Endodermal cell (in vitro differentiated cells): ENCODE measurements around the gene GALNT17. TPM values are rescaled to one million over a fixed set of nuclear protein-coding genes. Genes with fewer than 3 reads are reported as not detected.
"Not testable (repeated sequence)": the region's sequence is repeated elsewhere in the genome, so short reads cannot be mapped to it uniquely, and the experiment has no call there.

Experiments used
- DNase-seq: peaks from one replicate; pipeline ENCODE4 v3.0.0-alpha.2; 2017
- H3K27ac ChIP-seq: 2 replicates; pipeline ENCODE4 v1.5.1; 2013; ENCODE audit warnings: mild to moderate bottlenecking, low read depth, low read length, moderate library complexity
- H3K27me3 ChIP-seq: 2 replicates; pipeline ENCODE4 v1.6.1; 2013; ENCODE audit warnings: mild to moderate bottlenecking, low read length, moderate library complexity; ENCODE audit not compliant: insufficient read depth, control insufficient read depth, poor library complexity, severe bottlenecking
- H3K36me3 ChIP-seq: 2 replicates; pipeline ENCODE4 v1.7.0; 2013; ENCODE audit warnings: mild to moderate bottlenecking, low read length, moderate library complexity; ENCODE audit not compliant: control insufficient read depth, insufficient read depth
- H3K4me1 ChIP-seq: one replicate; pipeline ENCODE4 v1.7.0; 2013; ENCODE audit warnings: low read length; ENCODE audit not compliant: control insufficient read depth, insufficient read depth
- H3K4me3 ChIP-seq: 2 replicates; pipeline ENCODE4 v1.5.1; 2013; ENCODE audit warnings: mild to moderate bottlenecking, low read length, moderate library complexity
- H3K9ac ChIP-seq: 2 replicates; pipeline ENCODE4 v1.6.1; 2013; ENCODE audit warnings: mild to moderate bottlenecking, low read length, moderate library complexity; ENCODE audit not compliant: poor library complexity, severe bottlenecking; ENCODE audit errors: extremely low read depth
- H3K9me3 ChIP-seq: 2 replicates; pipeline ENCODE4 v1.6.1; 2013; ENCODE audit warnings: mild to moderate bottlenecking, low read length, moderate library complexity; ENCODE audit not compliant: control insufficient read depth
- H3K27ac Mint-ChIP-seq: 2 replicates; pipeline ENCODE4 v1.8.0; 2020; ENCODE audit warnings: mixed read lengths
- H3K27me3 Mint-ChIP-seq: 2 replicates; pipeline ENCODE4 v1.8.0; 2021; ENCODE audit warnings: mild to moderate bottlenecking, mixed read lengths; ENCODE audit not compliant: insufficient read depth
- H3K36me3 Mint-ChIP-seq: 2 replicates; pipeline ENCODE4 v1.8.0; 2020; ENCODE audit warnings: low read depth, mixed read lengths
- H3K4me1 Mint-ChIP-seq: 2 replicates; pipeline ENCODE4 v1.8.0; 2020; ENCODE audit warnings: mixed read lengths
- H3K4me3 Mint-ChIP-seq: 2 replicates; pipeline ENCODE4 v1.8.0; 2020; ENCODE audit warnings: mild to moderate bottlenecking, moderate library complexity, mixed read lengths
- H3K9me3 Mint-ChIP-seq: 2 replicates; pipeline ENCODE4 v1.8.0; 2020; ENCODE audit warnings: mild to moderate bottlenecking, mixed read lengths
- WGBS, 2 experiments: methylation state at CpG; one replicate each; pipeline versions ENCODE4 v1.1.5 to v1.1.7; 2013; ENCODE audit warnings: missing lambda C conversion rate in 2 of 2, mixed read lengths in 1 of 2; ENCODE audit not compliant: insufficient coverage in 1 of 2, insufficient read length in 1 of 2; 5-methylcytosine and 5-hydroxymethylcytosine counted together
- total RNA-seq, 2 donors: library from RNA; stranded (reverse); fragmentation: NEBNext Ultra II Directional in 1 of 2; extraction: Animal tissue kit (Norgen Biotek cat#: 25700) in 1 of 2; gene quantifications; 2 replicates in 1 of 2; 3 replicates in 1 of 2; pipeline ENCODE4 v1.2.1, GENCODE V29; 2021
- TF ChIP-seq, protein P1 (sequence below): fragments of 200-600 bp; sonication (generic); conservative IDR thresholded peaks from 2 replicates; pipeline ENCODE4 v1.5.0; 2021; ENCODE audit warnings: antibody characterized with exemption, mild to moderate bottlenecking

GALNT17 gene
- total RNA-seq, 2 donors from 2014 or later, result 60.4 to 61.3 TPM

GRCh38 chr7:71584256-71584655 is 452.3 kb downstream of the GALNT17 start:
- H3K9me3 Mint-ChIP-seq, result peaks cover 26% of the 10 kb centered on the region
- Histone ChIP-seq H3K27me3 (no peaks in the 10 kb centered on the region), H3K9ac (no peak overlapping the region), H3K4me3 (no peak overlapping the region), H3K36me3 (peaks cover 48% of the 10 kb centered on the region), H3K27ac (no peak overlapping the region), H3K9me3 (peaks cover 28% of the 10 kb centered on the region), H3K4me1 (no peaks in the 10 kb centered on the region)
- no peak overlapping the region for H3K27ac Mint-ChIP-seq
- H3K27me3 Mint-ChIP-seq, result no peaks in the 10 kb centered on the region
- peaks cover 57% of the 10 kb centered on the region for H3K36me3 Mint-ChIP-seq
- no peaks in the 10 kb centered on the region for H3K4me1 Mint-ChIP-seq
- no peak overlapping the region for H3K4me3 Mint-ChIP-seq
- DNase-seq, result no peak
- TF ChIP-seq, protein P1, sequence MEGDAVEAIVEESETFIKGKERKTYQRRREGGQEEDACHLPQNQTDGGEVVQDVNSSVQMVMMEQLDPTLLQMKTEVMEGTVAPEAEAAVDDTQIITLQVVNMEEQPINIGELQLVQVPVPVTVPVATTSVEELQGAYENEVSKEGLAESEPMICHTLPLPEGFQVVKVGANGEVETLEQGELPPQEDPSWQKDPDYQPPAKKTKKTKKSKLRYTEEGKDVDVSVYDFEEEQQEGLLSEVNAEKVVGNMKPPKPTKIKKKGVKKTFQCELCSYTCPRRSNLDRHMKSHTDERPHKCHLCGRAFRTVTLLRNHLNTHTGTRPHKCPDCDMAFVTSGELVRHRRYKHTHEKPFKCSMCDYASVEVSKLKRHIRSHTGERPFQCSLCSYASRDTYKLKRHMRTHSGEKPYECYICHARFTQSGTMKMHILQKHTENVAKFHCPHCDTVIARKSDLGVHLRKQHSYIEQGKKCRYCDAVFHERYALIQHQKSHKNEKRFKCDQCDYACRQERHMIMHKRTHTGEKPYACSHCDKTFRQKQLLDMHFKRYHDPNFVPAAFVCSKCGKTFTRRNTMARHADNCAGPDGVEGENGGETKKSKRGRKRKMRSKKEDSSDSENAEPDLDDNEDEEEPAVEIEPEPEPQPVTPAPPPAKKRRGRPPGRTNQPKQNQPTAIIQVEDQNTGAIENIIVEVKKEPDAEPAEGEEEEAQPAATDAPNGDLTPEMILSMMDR, result no peak
- 92 to 94% methylated on average over 3 of the region's 3 CpGs for WGBS, 2 experiments

DNA sequence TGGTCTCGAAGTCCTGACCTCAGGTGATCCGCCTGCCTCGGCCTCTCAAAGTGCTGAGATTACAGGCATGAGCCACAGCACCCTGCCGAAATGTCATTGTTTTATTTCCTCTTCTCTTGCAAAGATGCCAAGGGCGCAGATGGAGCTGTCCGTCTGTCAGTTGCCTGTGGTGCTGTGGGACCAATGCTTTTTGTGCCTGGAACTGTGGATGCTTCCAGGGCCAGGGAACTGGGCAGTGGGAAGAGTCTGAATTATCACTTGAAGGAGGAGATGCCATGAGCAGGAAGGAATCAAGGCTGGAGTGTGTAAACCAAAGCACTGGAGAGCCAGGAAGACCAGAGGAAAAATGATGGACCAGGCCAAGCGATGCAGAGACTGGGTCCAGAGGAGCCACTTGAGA is 459.9 kb downstream of the GALNT17 start:
- H3K27ac Mint-ChIP-seq, result no peak overlapping the region
- no peaks in the 10 kb centered on the region for H3K4me1 Mint-ChIP-seq
- H3K36me3 ChIP-seq, result peaks cover 55% of the 10 kb centered on the region
- H3K9me3 ChIP-seq, result peaks cover 21% of the 10 kb centered on the region
- H3K4me3 Mint-ChIP-seq, result no peak overlapping the region
- no peak overlapping the region for H3K9ac ChIP-seq
- DNase-seq, result peak; percentile 29
- peaks cover 21% of the 10 kb centered on the region for H3K9me3 Mint-ChIP-seq
- H3K27ac ChIP-seq, result no peak overlapping the region
- no peaks in the 10 kb centered on the region for H3K27me3 ChIP-seq
- H3K4me1 ChIP-seq, result no peaks in the 10 kb centered on the region
- WGBS, 2 experiments, result 95 to 96% methylated on average over 6 to 7 of the region's 7 CpGs
- peaks cover 28% of the 10 kb centered on the region for H3K27me3 Mint-ChIP-seq
- peaks cover 64% of the 10 kb centered on the region for H3K36me3 Mint-ChIP-seq
- TF ChIP-seq, protein P1, result no peak
- H3K4me3 ChIP-seq, result no peak overlapping the region

DNA sequence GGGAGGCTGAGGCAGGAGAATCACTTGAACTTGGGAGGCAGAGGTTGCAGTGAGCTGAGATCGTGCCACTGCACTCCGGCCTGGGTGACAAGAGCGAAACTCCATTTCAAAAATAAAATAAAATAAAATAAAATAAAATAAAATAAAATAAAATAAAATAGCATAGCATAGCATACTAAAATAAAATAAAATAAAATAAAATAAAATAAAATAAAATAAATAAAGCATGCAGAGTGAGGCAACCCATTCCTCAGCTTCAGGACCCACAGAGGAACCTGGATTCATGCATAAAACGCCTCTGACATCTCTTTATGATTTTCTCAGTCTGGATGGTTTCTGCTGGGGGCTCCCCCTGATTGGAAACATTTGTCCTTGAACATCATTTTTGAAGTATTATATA is 460.4 kb downstream of the GALNT17 start:
- Histone ChIP-seq H3K9me3 (peaks cover 16% of the 10 kb centered on the region), H3K36me3 (peaks cover 50% of the 10 kb centered on the region)
- not testable (repeated sequence) for H3K27ac ChIP-seq, H3K4me1 Mint-ChIP-seq, H3K9ac ChIP-seq, DNase-seq, H3K4me1 ChIP-seq, H3K4me3 ChIP-seq, H3K4me3 Mint-ChIP-seq, H3K27me3 ChIP-seq, H3K27ac Mint-ChIP-seq
- H3K36me3 Mint-ChIP-seq, result peaks cover 59% of the 10 kb centered on the region
- H3K9me3 Mint-ChIP-seq, result peaks cover 16% of the 10 kb centered on the region
- H3K27me3 Mint-ChIP-seq, result peaks cover 28% of the 10 kb centered on the region
- WGBS, 2 experiments, result 91 to 100% methylated on average over 1 of the region's 4 CpGs

GRCh38 chr7:71594736-71595135 is 462.8 kb downstream of the GALNT17 start:
- Histone ChIP-seq H3K9me3 (no peaks in the 10 kb centered on the region), H3K27ac (no peak overlapping the region), H3K27me3 (no peaks in the 10 kb centered on the region), H3K4me3 (no peak overlapping the region), H3K4me1 (no peaks in the 10 kb centered on the region), H3K9ac (no peak overlapping the region), H3K36me3 (peaks cover 27% of the 10 kb centered on the region)
- TF ChIP-seq, protein P1, result no peak
- no peak overlapping the region for H3K4me3 Mint-ChIP-seq
- H3K36me3 Mint-ChIP-seq, result peaks cover 44% of the 10 kb centered on the region
- H3K9me3 Mint-ChIP-seq, result no peaks in the 10 kb centered on the region
- peaks cover 44% of the 10 kb centered on the region for H3K27me3 Mint-ChIP-seq
- no peak overlapping the region for H3K27ac Mint-ChIP-seq
- H3K4me1 Mint-ChIP-seq, result no peaks in the 10 kb centered on the region
- DNase-seq, result no peak
